Karpas-422 (cell line): ENCODE results near the gene LGALS9. TPM values are rescaled to one million over a fixed set of nuclear protein-coding genes. Genes with fewer than 3 reads are reported as not detected.

ENCODE experiments used
- DNase-seq: peaks from one replicate; pipeline ENCODE4 v3.0.0-alpha.2; 2015
- H2AFZ ChIP-seq: fragments of 200-600 bp; sonication (generic); 2 replicates; pipeline ENCODE4 v1.6.1; 2014; ENCODE audit warnings: antibody characterized with exemption, low read length, mixed read lengths
- H3K27ac ChIP-seq: fragments of 200-600 bp; sonication (generic); 2 replicates; pipeline ENCODE4 v1.5.1; 2014; ENCODE audit warnings: mild to moderate bottlenecking, low read length, moderate library complexity
- H3K27me3 ChIP-seq: fragments of 200-600 bp; sonication (generic); 2 replicates; pipeline ENCODE4 v1.6.1; 2014; ENCODE audit warnings: low read length, mixed read lengths
- H3K36me3 ChIP-seq: fragments of 200-600 bp; sonication (generic); 2 replicates; pipeline ENCODE4 v1.6.1; 2014; ENCODE audit warnings: low read length, mixed read lengths; ENCODE audit not compliant: insufficient read depth
- H3K4me1 ChIP-seq: fragments of 200-600 bp; sonication (generic); 2 replicates; pipeline ENCODE4 v1.6.1; 2014; ENCODE audit warnings: mild to moderate bottlenecking, low read length, mixed read lengths
- H3K4me2 ChIP-seq: fragments of 200-600 bp; sonication (generic); 2 replicates; pipeline ENCODE4 v1.6.1; 2014; ENCODE audit warnings: low read length, low read depth, mild to moderate bottlenecking; ENCODE audit not compliant: poor library complexity, severe bottlenecking
- H3K4me3 ChIP-seq: fragments of 200-600 bp; sonication (generic); 2 replicates; pipeline ENCODE4 v1.5.1; 2014; ENCODE audit warnings: mild to moderate bottlenecking, antibody characterized with exemption, low read length, mixed read lengths
- H3K79me2 ChIP-seq: fragments of 200-600 bp; sonication (generic); 2 replicates; pipeline ENCODE4 v1.6.1; 2014; ENCODE audit warnings: mild to moderate bottlenecking, low read length, mixed read lengths
- H3K9ac ChIP-seq: fragments of 200-600 bp; sonication (generic); 2 replicates; pipeline ENCODE4 v1.6.0; 2014; ENCODE audit warnings: low read length
- H3K9me2 ChIP-seq: fragments of 200-600 bp; sonication (generic), shearing (Covaris generic); replicated peaks from 2 replicates; pipeline ENCODE4 v1.6.0; 2014; ENCODE audit warnings: mild to moderate bottlenecking, low read length, moderate library complexity; ENCODE audit not compliant: insufficient read depth
- H3K9me3 ChIP-seq: fragments of 300-700, 200-600 bp; sonication (generic); 2 replicates; pipeline ENCODE4 v1.6.1; 2014; ENCODE audit warnings: low read length, mixed read lengths
- H4K20me1 ChIP-seq: fragments of 200-600 bp; sonication (generic); 2 replicates; pipeline ENCODE4 v1.6.1; 2014; ENCODE audit warnings: mild to moderate bottlenecking, antibody characterized with exemption, low read length, low read depth; ENCODE audit not compliant: insufficient read depth
- total RNA-seq: library from RNA; depleted of rRNA; stranded (reverse); fragments of >200 nt; shearing (Covaris generic); gene quantifications from 2 replicates; pipeline ENCODE4 v1.2.3, GENCODE V29; 2014; ENCODE audit warnings: low replicate concordance

Gene LGALS9
- total RNA-seq, 1 experiment from 2014 or later, result 5.4 TPM

DNA sequence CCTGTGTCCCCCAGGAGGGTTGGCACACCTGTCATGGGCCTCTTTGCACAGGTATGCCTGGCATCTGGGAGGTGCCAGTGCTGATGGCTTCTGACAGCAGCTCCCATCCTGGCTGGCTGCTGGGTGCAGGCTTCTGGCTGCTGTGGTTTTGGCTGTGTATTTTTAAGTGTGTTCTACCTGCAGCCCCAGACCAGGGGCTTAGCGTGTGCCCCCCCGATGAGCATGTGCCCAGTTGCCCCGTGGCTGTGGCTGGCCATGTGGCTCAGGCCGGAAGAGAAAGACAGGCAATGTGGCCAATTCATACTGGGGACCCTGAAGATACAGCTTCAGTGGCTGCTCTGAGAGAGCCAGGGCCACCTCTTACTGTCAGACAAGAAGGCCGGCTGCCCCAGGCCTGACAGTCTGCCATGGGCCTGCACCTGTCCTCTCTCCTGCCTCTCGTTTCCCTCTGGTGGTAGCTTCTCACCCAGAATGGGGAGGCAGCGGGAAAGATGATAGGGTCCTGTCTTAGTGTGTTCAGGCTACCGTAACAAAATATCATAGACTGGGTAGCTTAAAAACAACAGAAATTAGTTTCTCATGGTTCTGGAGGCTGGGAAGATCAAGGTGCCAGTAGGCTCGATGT, 37.6 kb upstream of the LGALS9 start:
- H4K20me1 ChIP-seq, result no peaks in the 10 kb centered on the region
- no peaks in the 10 kb centered on the region for H3K27me3 ChIP-seq
- H3K4me1 ChIP-seq, result no peaks in the 10 kb centered on the region
- no peak overlapping the region for H3K4me2 ChIP-seq
- H2AFZ ChIP-seq, result no peak overlapping the region
- H3K9me3 ChIP-seq, result no peaks in the 10 kb centered on the region
- H3K9me2 ChIP-seq, result no peaks in the 10 kb centered on the region
- no peak overlapping the region for H3K27ac ChIP-seq
- H3K4me3 ChIP-seq, result no peak overlapping the region
- H3K9ac ChIP-seq, result no peak overlapping the region
- H3K36me3 ChIP-seq, result no peaks in the 10 kb centered on the region
- no peak for DNase-seq
- H3K79me2 ChIP-seq, result no peaks in the 10 kb centered on the region

- no peaks in the 10 kb centered on the region for H3K9me2 ChIP-seq
- DNase-seq, result no peak
- H3K36me3 ChIP-seq, result no peaks in the 10 kb centered on the region
- no peak overlapping the region for H3K4me3 ChIP-seq
- H3K27me3 ChIP-seq, result no peaks in the 10 kb centered on the region
- no peaks in the 10 kb centered on the region for H3K4me1 ChIP-seq
- no peaks in the 10 kb centered on the region for H4K20me1 ChIP-seq
- no peak overlapping the region for H3K4me2 ChIP-seq
- H3K79me2 ChIP-seq, result no peaks in the 10 kb centered on the region
- H3K9me3 ChIP-seq, result no peaks in the 10 kb centered on the region
- no peak overlapping the region for H3K9ac ChIP-seq
- H3K27ac ChIP-seq, result no peak overlapping the region
- no peak overlapping the region for H2AFZ ChIP-seq
Observed at GRCh38 chr17:27593857-27594255, 37.1 kb upstream of the LGALS9 start.

DNA sequence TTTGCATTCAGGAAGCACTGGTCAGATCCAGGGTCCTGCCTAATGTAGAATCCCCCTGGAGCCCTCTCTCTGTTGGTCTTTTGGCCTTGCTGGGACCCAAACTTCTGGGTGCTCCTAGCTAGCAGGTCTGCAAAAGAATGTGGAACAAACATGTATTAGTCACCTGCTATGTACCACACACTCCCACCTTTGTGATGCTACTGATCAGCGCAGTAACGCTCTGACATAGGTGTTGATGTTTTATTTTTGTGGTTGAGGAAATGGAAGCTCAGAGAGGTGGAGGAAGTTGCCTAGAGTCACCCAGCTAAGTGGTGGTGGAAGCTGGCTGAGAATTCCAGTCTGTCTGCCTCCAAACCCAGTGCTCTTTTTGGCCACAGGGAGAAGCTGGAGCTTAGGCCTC, 35.8 kb upstream of the LGALS9 start:
- no peaks in the 10 kb centered on the region for H3K9me2 ChIP-seq
- H3K4me1 ChIP-seq, result no peaks in the 10 kb centered on the region
- H3K4me3 ChIP-seq, result no peak overlapping the region
- H3K9me3 ChIP-seq, result no peaks in the 10 kb centered on the region
- H4K20me1 ChIP-seq, result no peaks in the 10 kb centered on the region
- H3K79me2 ChIP-seq, result no peaks in the 10 kb centered on the region
- H3K9ac ChIP-seq, result no peak overlapping the region
- no peak overlapping the region for H3K4me2 ChIP-seq
- H3K27me3 ChIP-seq, result no peaks in the 10 kb centered on the region
- H2AFZ ChIP-seq, result no peak overlapping the region
- H3K36me3 ChIP-seq, result no peaks in the 10 kb centered on the region
- no peak overlapping the region for H3K27ac ChIP-seq
- no peak for DNase-seq

DNA sequence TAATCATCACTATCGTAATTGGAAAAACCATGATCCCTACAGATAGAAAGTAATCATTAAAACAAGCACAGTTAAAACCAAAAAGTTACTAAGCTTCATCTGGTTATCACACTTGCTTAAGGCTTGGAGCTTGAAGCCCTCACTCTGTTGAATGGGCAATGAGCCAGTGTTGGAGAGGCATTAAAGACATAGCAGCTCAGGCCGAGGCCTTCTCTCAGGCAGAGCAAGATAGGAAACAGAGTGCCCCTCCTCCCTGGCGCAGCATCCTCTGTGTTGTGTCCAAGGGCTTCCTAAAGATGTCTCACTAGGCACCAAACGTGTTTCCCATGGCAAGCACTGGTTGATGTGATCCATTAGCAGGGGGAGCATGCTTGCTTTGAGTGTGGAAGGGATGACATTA, 34.9 kb upstream of the LGALS9 start:
- H3K36me3 ChIP-seq, result no peaks in the 10 kb centered on the region
- H3K4me2 ChIP-seq, result no peak overlapping the region
- no peak overlapping the region for H3K27ac ChIP-seq
- H3K4me1 ChIP-seq, result no peaks in the 10 kb centered on the region
- H3K9me3 ChIP-seq, result no peaks in the 10 kb centered on the region
- no peaks in the 10 kb centered on the region for H4K20me1 ChIP-seq
- DNase-seq, result no peak
- no peaks in the 10 kb centered on the region for H3K27me3 ChIP-seq
- no peaks in the 10 kb centered on the region for H3K79me2 ChIP-seq
- no peak overlapping the region for H2AFZ ChIP-seq
- H3K9me2 ChIP-seq, result no peaks in the 10 kb centered on the region
- H3K9ac ChIP-seq, result no peak overlapping the region
- no peak overlapping the region for H3K4me3 ChIP-seq

GRCh38 chr17:27596566-27597187, 34.3 kb upstream of the LGALS9 start:
- no peak for DNase-seq
- Histone ChIP-seq H2AFZ (no peak overlapping the region), H3K36me3 (no peaks in the 10 kb centered on the region)

DNA sequence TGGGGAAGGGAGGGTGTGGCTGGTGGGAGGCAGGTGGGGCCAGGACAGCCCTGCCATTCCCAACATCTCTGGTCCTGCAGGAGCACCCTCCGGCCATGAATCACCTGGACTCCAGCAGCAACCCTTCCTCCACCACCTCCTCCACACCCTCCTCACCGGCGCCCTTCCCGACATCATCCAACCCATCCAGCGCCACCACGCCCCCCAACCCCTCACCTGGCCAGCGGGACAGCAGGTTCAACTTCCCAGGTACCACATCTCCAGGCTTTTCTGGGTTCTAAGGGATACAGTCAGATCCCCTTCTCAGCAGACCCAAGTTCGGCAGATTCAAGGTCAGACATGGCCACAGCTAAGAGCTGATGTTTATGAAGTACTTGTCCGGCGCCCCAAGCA, 33.8 kb upstream of the LGALS9 start:
- no peak overlapping the region for H3K27ac ChIP-seq
- no peak for DNase-seq
- no peaks in the 10 kb centered on the region for H3K27me3 ChIP-seq
- H3K4me3 ChIP-seq, result no peak overlapping the region
- no peak overlapping the region for H2AFZ ChIP-seq
- no peaks in the 10 kb centered on the region for H3K4me1 ChIP-seq
- H3K9ac ChIP-seq, result no peak overlapping the region
- H3K9me3 ChIP-seq, result no peaks in the 10 kb centered on the region
- no peaks in the 10 kb centered on the region for H3K36me3 ChIP-seq
- H3K9me2 ChIP-seq, result no peaks in the 10 kb centered on the region
- H3K4me2 ChIP-seq, result no peak overlapping the region
- H4K20me1 ChIP-seq, result no peaks in the 10 kb centered on the region
- no peaks in the 10 kb centered on the region for H3K79me2 ChIP-seq

More at GRCh38 chr17:27596566-27597187, 34.3 kb upstream of the LGALS9 start:
- no peaks in the 10 kb centered on the region for H3K79me2 ChIP-seq
- no peak overlapping the region for H3K4me2 ChIP-seq
- H4K20me1 ChIP-seq, result no peaks in the 10 kb centered on the region
- no peak overlapping the region for H3K4me3 ChIP-seq
- no peak overlapping the region for H3K27ac ChIP-seq
- H3K9me2 ChIP-seq, result no peaks in the 10 kb centered on the region
- no peaks in the 10 kb centered on the region for H3K9me3 ChIP-seq
- H3K27me3 ChIP-seq, result no peaks in the 10 kb centered on the region
- H3K4me1 ChIP-seq, result no peaks in the 10 kb centered on the region
- H3K9ac ChIP-seq, result no peak overlapping the region

- Histone ChIP-seq H3K9ac (no peak overlapping the region), H3K9me2 (no peaks in the 10 kb centered on the region), H4K20me1 (no peaks in the 10 kb centered on the region), H3K79me2 (no peaks in the 10 kb centered on the region), H3K4me3 (no peak overlapping the region), H3K27ac (no peak overlapping the region), H2AFZ (no peak overlapping the region), H3K36me3 (no peaks in the 10 kb centered on the region), H3K9me3 (no peaks in the 10 kb centered on the region), H3K4me2 (no peak overlapping the region), H3K27me3 (no peaks in the 10 kb centered on the region), H3K4me1 (no peaks in the 10 kb centered on the region)
- no peak for DNase-seq
Observed at GRCh38 chr17:27597783-27598320, 33.1 kb upstream of the LGALS9 start.

GRCh38 chr17:27598337-27599050, 32.5 kb upstream of the LGALS9 start:
- H3K9ac ChIP-seq, result no peak overlapping the region
- no peaks in the 10 kb centered on the region for H3K79me2 ChIP-seq
- H3K9me3 ChIP-seq, result no peaks in the 10 kb centered on the region
- H4K20me1 ChIP-seq, result peaks cover 3% of the 10 kb centered on the region; the same call in 1 of the 2 replicates
- H3K4me2 ChIP-seq, result no peak overlapping the region
- H3K9me2 ChIP-seq, result no peaks in the 10 kb centered on the region
- no peak overlapping the region for H3K27ac ChIP-seq
- H3K27me3 ChIP-seq, result no peaks in the 10 kb centered on the region
- H2AFZ ChIP-seq, result no peak overlapping the region
- H3K4me1 ChIP-seq, result no peaks in the 10 kb centered on the region
- no peaks in the 10 kb centered on the region for H3K36me3 ChIP-seq
- H3K4me3 ChIP-seq, result no peak overlapping the region
- no peak for DNase-seq
